ENCODE data around the gene EEF2.
"Not testable (repeated sequence)": the region's sequence is repeated elsewhere in the genome, so short reads cannot be mapped to it uniquely, and the experiment has no call there.

EEF2 gene

DNA sequence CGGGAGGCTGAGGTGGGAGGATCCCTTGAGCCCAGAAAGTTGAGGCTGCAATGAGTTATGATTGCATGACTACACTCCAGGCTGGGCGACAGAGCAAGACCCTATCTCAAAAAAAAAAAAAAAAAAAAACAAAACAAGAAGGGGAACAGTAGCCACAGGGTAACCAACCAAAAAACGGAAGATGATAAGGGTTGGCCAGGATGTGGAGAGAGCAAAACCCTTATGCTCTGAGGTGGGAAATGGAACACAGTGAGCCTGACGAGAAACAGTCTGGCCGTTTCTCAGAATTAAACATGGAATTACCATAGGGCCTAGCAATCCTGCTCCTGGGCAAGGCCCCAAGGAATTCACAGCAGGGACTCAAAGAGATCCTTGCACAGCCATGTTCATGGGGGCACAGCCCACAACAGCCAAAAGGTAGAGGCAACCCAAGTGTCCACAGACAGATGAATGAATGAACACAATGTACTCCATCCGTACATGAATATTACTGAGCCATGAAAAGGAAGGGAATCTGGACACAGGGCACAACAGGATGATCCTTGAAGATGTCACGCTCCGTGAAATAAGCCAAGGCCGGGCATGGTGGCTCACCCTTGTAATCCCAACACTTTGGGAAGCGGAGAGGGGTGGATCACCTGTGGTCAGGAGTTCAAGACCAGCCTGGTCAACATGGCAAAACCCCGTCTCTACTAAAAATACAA lies 41.1 kb downstream of the EEF2 start:
- no peak for DNase-seq

GRCh38 chr19:3942790-3943409 lies 42.4 kb downstream of the EEF2 start:
- no peak for DNase-seq

GRCh38 chr19:3938300-3938950 lies 46.8 kb downstream of the EEF2 start:
- DNase-seq: not testable (repeated sequence)

DNA sequence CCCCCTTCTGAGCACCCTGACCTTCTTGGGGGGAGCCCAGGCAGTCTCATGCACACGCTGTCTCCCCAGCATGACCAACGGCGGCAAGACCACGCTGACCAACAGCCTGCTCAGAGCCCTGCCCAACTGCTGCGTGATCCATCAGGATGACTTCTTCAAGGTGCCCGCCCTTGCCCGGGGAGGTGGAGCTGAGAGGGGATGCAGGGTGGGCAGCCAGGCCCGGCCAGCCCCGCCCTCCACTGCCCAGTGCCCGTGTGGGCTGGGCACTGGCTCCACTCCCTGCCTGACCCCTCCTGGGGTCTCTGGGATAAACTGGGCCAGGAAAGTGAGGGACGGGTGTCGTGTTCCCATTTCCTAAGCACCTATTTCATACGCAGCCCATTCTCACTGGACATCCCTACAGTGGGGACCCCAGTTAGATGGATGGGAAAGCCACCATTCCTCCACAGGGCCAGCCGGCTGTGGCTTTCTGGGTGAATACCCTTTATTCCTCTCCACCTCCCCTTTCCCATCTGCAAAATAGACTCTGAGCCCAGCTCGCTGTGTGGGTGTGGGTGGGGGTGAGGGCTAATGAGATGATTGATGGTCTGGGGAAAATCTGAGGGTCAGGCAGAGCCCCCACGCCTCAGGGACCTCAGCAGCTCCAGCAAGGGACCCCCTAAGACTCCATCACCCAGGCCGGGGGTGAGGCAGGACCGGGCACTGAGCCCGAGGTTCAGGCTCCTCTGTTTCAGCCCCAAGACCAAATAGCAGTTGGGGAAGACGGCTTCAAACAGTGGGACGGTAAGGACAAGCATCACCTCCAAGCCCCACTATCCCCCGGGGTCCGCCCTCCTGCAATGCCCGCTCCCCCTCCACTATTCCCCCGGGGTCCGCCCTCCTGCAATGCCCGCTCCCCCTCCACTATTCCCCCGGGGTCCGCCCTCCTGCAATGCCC lies 48.5 kb downstream of the EEF2 start:
- DNase-seq: no peak

DNA sequence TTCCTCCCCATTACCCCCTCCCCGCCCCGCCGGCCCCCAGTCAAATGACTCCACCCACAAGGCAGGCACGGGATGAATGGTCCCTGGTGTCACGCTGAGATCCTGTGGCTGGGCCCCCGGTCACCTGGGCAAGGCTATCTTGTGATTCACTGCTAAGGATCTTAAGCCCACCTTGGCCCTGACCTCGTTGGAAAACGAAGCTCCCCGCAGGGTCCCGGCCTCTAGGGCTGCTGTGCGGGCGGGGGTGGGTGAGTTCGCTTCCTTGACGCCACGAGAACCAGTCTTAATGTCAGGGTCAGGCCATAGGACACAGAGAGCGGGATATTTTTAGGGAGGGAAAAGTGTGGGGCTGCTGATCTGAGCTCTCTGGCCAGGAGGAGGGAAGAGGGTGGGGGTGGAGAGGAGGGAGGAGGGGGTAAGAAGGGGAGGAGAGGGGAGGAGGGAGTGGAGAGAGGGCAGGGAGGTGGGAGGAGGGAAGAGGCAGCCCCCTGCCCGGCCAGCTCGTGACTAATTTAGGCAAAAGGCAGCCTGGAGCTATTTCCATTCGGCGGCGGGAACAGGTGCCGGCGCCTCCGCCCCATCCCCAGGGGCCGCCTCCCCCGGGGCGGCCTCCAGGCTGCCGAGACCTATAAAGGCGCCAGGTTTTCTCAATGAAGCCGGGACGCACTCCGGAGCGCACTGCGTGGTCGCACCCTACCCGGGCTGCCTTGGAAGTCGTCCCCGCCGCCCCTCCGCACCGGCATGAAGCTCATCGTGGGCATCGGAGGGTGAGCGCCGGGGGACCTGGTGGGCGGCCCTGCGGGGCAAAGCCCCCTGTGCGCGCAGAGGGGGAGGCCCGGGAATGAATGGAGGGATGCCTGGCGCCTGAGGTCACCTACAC lies 52.1 kb downstream of the EEF2 start, which contains the start of gene NMRK2:
TSS of gene NMRK2 (plus strand) at position 139 of the 880 bp plus-strand sequence. CDS start at position 742, 603 bp downstream.
- DNase-seq: no peak

DNA sequence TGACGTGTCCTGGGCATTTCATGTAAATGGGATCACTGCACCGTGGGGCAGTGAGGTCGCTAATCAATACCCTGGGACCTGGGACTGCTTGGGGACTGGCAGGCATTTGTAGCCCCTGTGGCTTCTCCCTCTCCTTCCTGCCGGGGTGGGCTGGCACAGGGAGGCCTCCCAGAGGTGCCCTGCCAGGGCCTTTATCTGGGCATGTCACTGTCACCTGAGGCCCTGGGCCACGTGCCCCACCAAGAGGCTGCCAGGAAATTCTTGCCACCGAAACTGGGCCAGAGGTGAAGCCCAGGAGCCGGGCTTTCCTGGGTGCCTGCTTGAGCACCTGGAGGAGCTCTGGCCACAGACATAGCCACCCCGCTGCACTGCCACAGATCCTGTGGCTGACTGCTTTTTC lies 54.2 kb downstream of the EEF2 start:
- no peak for DNase-seq

Data from CD4-positive, alpha-beta T cell treated with Interleukin-4 for 1 hour (primary cell).